Measurements from ENCODE around the gene TMA7B. TPM values are rescaled to one million over a fixed set of nuclear protein-coding genes. Genes with fewer than 3 reads are reported as not detected.

The TMA7B gene
- total RNA-seq, 2 experiments from 2014 or later = 0.96 to 1.1 TPM

- intact Hi-C loops (cut with DNase I, micrococcal nuclease) = no loop called here
- Mint-ChIP-seq H3K4me1 (no peaks in the 10 kb centered on the region), H3K27me3 (no peaks in the 10 kb centered on the region), H3K4me3 (no peak overlapping the region), H3K9me3 (ENCODE audit: low read depth) (no peaks in the 10 kb centered on the region), H3K36me3 (ENCODE audit: low read depth) (no peaks in the 10 kb centered on the region), H3K27ac (no peak overlapping the region)
- no peak for ATAC-seq
- CTCF ChIA-PET = interaction anchor here (0.7 to 1.7 kb wide), 7 partner anchors 10 to 466 kb away, joined by 3 to 5 read pairs (median 4); no protein-coding TSS in a partner anchor
- DNase-seq = no peak
- POLR2A ChIA-PET = interaction anchor here (0.5 kb wide), 1 partner anchor 17 kb away, joined by 3 read pairs; no protein-coding TSS in a partner anchor
Measured at GRCh38 chr22:40000171-40000570, 40.0 kb downstream of the TMA7B start.

GRCh38 chr22:40001106-40001505 lies 40.9 kb downstream of the TMA7B start:
- no peaks in the 10 kb centered on the region for H3K36me3 Mint-ChIP-seq (ENCODE audit: low read depth)
- H3K4me1 Mint-ChIP-seq = no peaks in the 10 kb centered on the region
- ATAC-seq (no peak), DNase-seq (no peak)
- H3K4me3 Mint-ChIP-seq = no peak overlapping the region
- ChIA-PET CTCF (interaction anchor here (0.7 to 1.7 kb wide), 7 partner anchors 9 to 390 kb away, joined by 3 to 4 read pairs (median 4); no protein-coding TSS in a partner anchor), POLR2A (interaction anchor here (0.6 to 0.7 kb wide), 2 partner anchors 95 to 101 kb away, joined by 3 read pairs; no protein-coding TSS in a partner anchor)
- H3K27ac Mint-ChIP-seq = no peak overlapping the region
- intact Hi-C loops (cut with DNase I, micrococcal nuclease) = no loop called here
- no peaks in the 10 kb centered on the region for H3K27me3 Mint-ChIP-seq
- H3K9me3 Mint-ChIP-seq (ENCODE audit: low read depth) = no peaks in the 10 kb centered on the region

GRCh38 chr22:40001800-40002577 lies 41.8 kb downstream of the TMA7B start:
- Mint-ChIP-seq H3K27me3 (no peaks in the 10 kb centered on the region), H3K9me3 (ENCODE audit: low read depth) (no peaks in the 10 kb centered on the region), H3K27ac (no peak overlapping the region), H3K36me3 (ENCODE audit: low read depth) (no peaks in the 10 kb centered on the region), H3K4me1 (no peaks in the 10 kb centered on the region), H3K4me3 (no peak overlapping the region)
- POLR2A ChIA-PET = no interaction called here
- ATAC-seq (no peak), DNase-seq (no peak)
- CTCF ChIA-PET = interaction anchor here (1.4 to 1.7 kb wide), 2 partner anchors 8 to 23 kb away, joined by 4 to 8 read pairs; no protein-coding TSS in a partner anchor
- intact Hi-C loops (cut with DNase I, micrococcal nuclease) = no loop called here

- CTCF ChIA-PET = interaction anchor here (1.4 to 2.9 kb wide), 2 partner anchors 22 kb away, joined by 8 to 11 read pairs; no protein-coding TSS in a partner anchor
- POLR2A ChIA-PET = interaction anchor here (0.6 kb wide), 1 partner anchor 139 kb away, joined by 3 read pairs; no protein-coding TSS in a partner anchor
- intact Hi-C loops (cut with DNase I, micrococcal nuclease) = no loop called here
- H3K36me3 Mint-ChIP-seq (ENCODE audit: low read depth) = no peaks in the 10 kb centered on the region
- no peaks in the 10 kb centered on the region for H3K9me3 Mint-ChIP-seq (ENCODE audit: low read depth)
- no peak for DNase-seq
- no peak for ATAC-seq
- no peaks in the 10 kb centered on the region for H3K27me3 Mint-ChIP-seq
- H3K4me1 Mint-ChIP-seq = no peaks in the 10 kb centered on the region
- H3K4me3 Mint-ChIP-seq = no peak overlapping the region
- H3K27ac Mint-ChIP-seq = no peak overlapping the region
Measured at GRCh38 chr22:40002935-40003715, 42.9 kb downstream of the TMA7B start.

GRCh38 chr22:40004836-40005235 lies 44.6 kb downstream of the TMA7B start:
- peaks cover 4% of the 10 kb centered on the region for H3K27me3 Mint-ChIP-seq
- no peaks in the 10 kb centered on the region for H3K36me3 Mint-ChIP-seq (ENCODE audit: low read depth)
- H3K27ac Mint-ChIP-seq = no peak overlapping the region
- ChIA-PET POLR2A (no interaction called here), CTCF (interaction anchor here (0.5 to 2.9 kb wide), 4 partner anchors 11 to 470 kb away, joined by 3 to 11 read pairs (median 4); no protein-coding TSS in a partner anchor)
- peaks cover 13% of the 10 kb centered on the region for H3K4me1 Mint-ChIP-seq
- no peaks in the 10 kb centered on the region for H3K9me3 Mint-ChIP-seq (ENCODE audit: low read depth)
- no peak overlapping the region for H3K4me3 Mint-ChIP-seq
- ATAC-seq (no peak), DNase-seq (no peak)
- intact Hi-C loops (cut with DNase I, micrococcal nuclease) = no loop called here

- ATAC-seq = no peak
- POLR2A ChIA-PET = no interaction called here
Measured at GRCh38 chr22:40006641-40007040, 46.4 kb downstream of the TMA7B start.

GRCh38 chr22:40007853-40008710 lies 47.9 kb downstream of the TMA7B start:
- H3K9me3 Mint-ChIP-seq (ENCODE audit: low read depth) = no peaks in the 10 kb centered on the region
- POLR2A ChIA-PET = interaction anchor here (0.6 kb wide), 1 partner anchor 540 kb away, joined by 4 read pairs; no protein-coding TSS in a partner anchor
- ATAC-seq (peak; percentile 35), DNase-seq (no peak)
- H3K36me3 Mint-ChIP-seq (ENCODE audit: low read depth) = no peaks in the 10 kb centered on the region
- intact Hi-C loops (cut with DNase I, micrococcal nuclease) = no loop called here
- peak overlapping the region; percentile 51 for H3K27ac Mint-ChIP-seq
- CTCF ChIA-PET = interaction anchor here (0.6 to 0.7 kb wide), 3 partner anchors 169 to 514 kb away, joined by 3 to 4 read pairs (median 4); partner anchors contain the start of gene TNRC6B
- H3K4me3 Mint-ChIP-seq = no peak overlapping the region
- peaks cover 4% of the 10 kb centered on the region for H3K27me3 Mint-ChIP-seq
- H3K4me1 Mint-ChIP-seq = peaks cover 19% of the 10 kb centered on the region

More at GRCh38 chr22:40006641-40007040, 46.4 kb downstream of the TMA7B start:
- H3K36me3 Mint-ChIP-seq (ENCODE audit: low read depth) = no peaks in the 10 kb centered on the region
- H3K9me3 Mint-ChIP-seq (ENCODE audit: low read depth) = no peaks in the 10 kb centered on the region
- H3K4me3 Mint-ChIP-seq = no peak overlapping the region
- intact Hi-C loops (cut with DNase I, micrococcal nuclease) = no loop called here
- H3K27ac Mint-ChIP-seq = no peak overlapping the region
- CTCF ChIA-PET = interaction anchor here (0.7 kb wide), 1 partner anchor 13 kb away, joined by 3 read pairs; no protein-coding TSS in a partner anchor
- DNase-seq = no peak
- H3K27me3 Mint-ChIP-seq = peaks cover 4% of the 10 kb centered on the region
- H3K4me1 Mint-ChIP-seq = peaks cover 19% of the 10 kb centered on the region

- ChIA-PET POLR2A (interaction anchor here (0.5 kb wide), 1 partner anchor 163 kb away, joined by 3 read pairs; no protein-coding TSS in a partner anchor), CTCF (interaction anchor here (0.7 to 1.2 kb wide), 2 partner anchors 12 to 846 kb away, joined by 3 to 4 read pairs; no protein-coding TSS in a partner anchor)
- Mint-ChIP-seq H3K4me1 (peaks cover 19% of the 10 kb centered on the region), H3K36me3 (ENCODE audit: low read depth) (no peaks in the 10 kb centered on the region), H3K27me3 (peaks cover 4% of the 10 kb centered on the region), H3K9me3 (ENCODE audit: low read depth) (no peaks in the 10 kb centered on the region), H3K4me3 (no peak overlapping the region), H3K27ac (peak overlapping the region; percentile 66)
- no peak for DNase-seq
- intact Hi-C loops (cut with DNase I, micrococcal nuclease) = no loop called here
- ATAC-seq = no peak
Measured at GRCh38 chr22:40008726-40009291, 48.6 kb downstream of the TMA7B start.

GRCh38 chr22:40009292-40009774 lies 49.1 kb downstream of the TMA7B start:
- Mint-ChIP-seq H3K36me3 (ENCODE audit: low read depth) (no peaks in the 10 kb centered on the region), H3K27ac (peak overlapping the region; percentile 66), H3K4me3 (peak overlapping the region; percentile 63), H3K9me3 (ENCODE audit: low read depth) (no peaks in the 10 kb centered on the region), H3K4me1 (peaks cover 19% of the 10 kb centered on the region), H3K27me3 (peaks cover 4% of the 10 kb centered on the region)
- ATAC-seq (no peak), DNase-seq (no peak)
- CTCF ChIA-PET = interaction anchor here (0.7 to 2.0 kb wide), 11 partner anchors 8 to 847 kb away, joined by 3 to 11 read pairs (median 4); no protein-coding TSS in a partner anchor
- intact Hi-C loops (cut with DNase I, micrococcal nuclease) = no loop called here
- POLR2A ChIA-PET = interaction anchor here (0.5 to 1.6 kb wide), 4 partner anchors 15 to 475 kb away, joined by 3 to 9 read pairs (median 4); partner anchors contain the start of gene FAM83F

Data from activated CD4-positive, alpha-beta T cell treated with anti-CD3 and anti-CD28 coated beads for 36 hours (primary cell).